IMR-90 (cell line): Measurements from ENCODE around the gene PRKCB. TPM values are rescaled to one million over a fixed set of nuclear protein-coding genes. Genes with fewer than 3 reads are reported as not detected.

ENCODE experiments used
- ATAC-seq: fragments of 200-7000 bp; cut with Tn5 transposase; 2 replicates; pipeline ENCODE4 v1.9.1; 2020; ENCODE audit warnings: low read depth, mild to moderate bottlenecking, moderate library complexity
- BruUV-seq: library from RNA; stranded (reverse); fragments of 400-500 nt; replicated peaks from 2 replicates; lab custom pipeline; 2021; lab: Mats Ljungman, UMichigan
- CTCF ChIA-PET: fragments of 300-600 bp; formaldehyde crosslinking; extraction: SDS; loops from one replicate; lab custom pipeline; 2021; ENCODE audit warnings: antibody characterized with exemption; lab: Yijun Ruan, JAX
- POLR2A ChIA-PET: fragments of 300-600 bp; sonication (Branson Sonifier 250); formaldehyde crosslinking; loops from one replicate; lab custom pipeline; 2022; ENCODE audit warnings: antibody characterized with exemption; ENCODE audit not compliant: unreplicated experiment; lab: Charles Lee
- DNase-seq: peaks from one replicate; pipeline ENCODE4 v3.0.0; 2013
- H2AFZ ChIP-seq: replicated peaks from 2 replicates; pipeline ENCODE3; 2013; ENCODE audit warnings: low read length, mild to moderate bottlenecking; ENCODE audit not compliant: poor library complexity
- H2AK5ac ChIP-seq: 2 replicates; pipeline ENCODE4 v1.6.1; 2013; ENCODE audit warnings: low read depth, low read length, inconsistent platforms
- H2AK9ac ChIP-seq: replicated peaks from 2 replicates; pipeline ENCODE3; 2013; ENCODE audit warnings: mild to moderate bottlenecking, low read depth, low read length, moderate library complexity; ENCODE audit not compliant: poor library complexity
- H2BK120ac ChIP-seq: 2 replicates; pipeline ENCODE4 v1.6.1; 2013; ENCODE audit warnings: low read depth, low read length, inconsistent platforms
- H2BK15ac ChIP-seq: 3 replicates; pipeline ENCODE4 v1.6.1; 2013; ENCODE audit warnings: low read depth, low read length, inconsistent platforms
- H2BK20ac ChIP-seq: 2 replicates; pipeline ENCODE4 v1.6.1; 2013; ENCODE audit warnings: low read depth, mild to moderate bottlenecking, inconsistent platforms, low read length, moderate library complexity
- H2BK5ac ChIP-seq: 2 replicates; pipeline ENCODE4 v1.6.1; 2013; ENCODE audit warnings: mild to moderate bottlenecking, low read depth, low read length, inconsistent platforms; ENCODE audit not compliant: poor library complexity, severe bottlenecking
- H3K14ac ChIP-seq: replicated peaks from 2 replicates; pipeline ENCODE4 v1.6.1; 2013; ENCODE audit warnings: low read depth, low read length, inconsistent platforms
- H3K18ac ChIP-seq: 2 replicates; pipeline ENCODE4 v1.6.1; 2013; ENCODE audit warnings: low read depth, low read length, control low read depth
- H3K23ac ChIP-seq: 2 replicates; pipeline ENCODE4 v1.6.1; 2013; ENCODE audit warnings: low read depth, low read length, inconsistent platforms
- H3K27ac ChIP-seq: 2 replicates; pipeline ENCODE4 v1.5.1; 2013; ENCODE audit warnings: mild to moderate bottlenecking, control low read depth, low read length; ENCODE audit not compliant: insufficient read depth
- H3K27me3 ChIP-seq: 2 replicates; pipeline ENCODE4 v1.6.1; 2013; ENCODE audit warnings: low read length; ENCODE audit not compliant: control insufficient read depth, insufficient read depth
- H3K36me3 ChIP-seq: 2 replicates; pipeline ENCODE4 v1.6.1; 2013; ENCODE audit warnings: low read length, mixed read lengths; ENCODE audit not compliant: control insufficient read depth, insufficient read depth
- H3K4ac ChIP-seq: 2 replicates; pipeline ENCODE4 v1.6.1; 2013; ENCODE audit warnings: low read depth, low read length, inconsistent platforms
- H3K4me1 ChIP-seq: 2 replicates; pipeline ENCODE4 v1.6.1; 2013; ENCODE audit warnings: low read length, mixed read lengths; ENCODE audit not compliant: control insufficient read depth, insufficient read depth
- H3K4me2 ChIP-seq: 2 replicates; pipeline ENCODE4 v1.6.1; 2013; ENCODE audit warnings: low read depth, mild to moderate bottlenecking, control low read depth, low read length, moderate library complexity
- H3K4me3 ChIP-seq: 2 replicates; pipeline ENCODE4 v1.5.1; 2013; ENCODE audit warnings: low read depth, mild to moderate bottlenecking, control low read depth, low read length, moderate library complexity; ENCODE audit not compliant: insufficient read depth
- H3K56ac ChIP-seq: 2 replicates; pipeline ENCODE4 v1.6.1; 2013; ENCODE audit warnings: low read length, inconsistent platforms; ENCODE audit not compliant: insufficient read depth; ENCODE audit errors: extremely low read depth
- H3K79me1 ChIP-seq, 2 experiments: 2 replicates each; pipeline ENCODE4 v1.6.1; 2013; ENCODE audit warnings: low read length in 2 of 2, inconsistent platforms in 1 of 2, low read depth in 1 of 2
- H3K9ac ChIP-seq: 2 replicates; pipeline ENCODE4 v1.6.1; 2013; ENCODE audit warnings: low read depth, low read length, control low read depth
- H3K9me1 ChIP-seq: 2 replicates; pipeline ENCODE4 v1.6.1; 2013; ENCODE audit warnings: low read length, inconsistent platforms; ENCODE audit not compliant: insufficient read depth
- H3K9me3 ChIP-seq: 2 replicates; pipeline ENCODE4 v1.6.1; 2013; ENCODE audit warnings: low read length; ENCODE audit not compliant: control insufficient read depth, insufficient read depth
- H4K20me1 ChIP-seq: 2 replicates; pipeline ENCODE4 v1.6.1; 2013; ENCODE audit warnings: low read length, inconsistent platforms; ENCODE audit not compliant: insufficient read depth
- H4K5ac ChIP-seq: 2 replicates; pipeline ENCODE4 v1.6.1; 2013; ENCODE audit warnings: mild to moderate bottlenecking, low read depth, low read length, control low read depth
- H4K8ac ChIP-seq, 2 experiments: 2 replicates each; pipeline ENCODE4 v1.6.1; 2013; ENCODE audit warnings: low read depth in 2 of 2, low read length in 2 of 2, control low read depth in 1 of 2, inconsistent platforms in 1 of 2
- H4K91ac ChIP-seq: 2 replicates; pipeline ENCODE4 v1.6.1; 2013; ENCODE audit warnings: low read depth, low read length, inconsistent platforms; ENCODE audit not compliant: insufficient read depth
- ELK1 ChIP-seq: fragments of 150-350 bp; IDR thresholded peaks from 2 replicates; pipeline ENCODE4 v1.6.1; 2016; ENCODE audit warnings: low read depth, mild to moderate bottlenecking, low read length, moderate library complexity, borderline replicate concordance
- MXI1 ChIP-seq: IDR thresholded peaks from 2 replicates; pipeline ENCODE4 v1.6.1; 2012; ENCODE audit warnings: low read depth, mild to moderate bottlenecking, low read length, moderate library complexity, borderline replicate concordance
- NFE2L2 ChIP-seq: fragments of 150-350 bp; IDR thresholded peaks from 2 replicates; pipeline ENCODE4 v1.6.1; 2016; ENCODE audit warnings: low read depth, mild to moderate bottlenecking, low read length
- SMC3 ChIP-seq: fragments of 150-350 bp; IDR thresholded peaks from 2 replicates; pipeline ENCODE4 v1.6.1; 2016; ENCODE audit warnings: low read depth, mild to moderate bottlenecking, antibody characterized with exemption, low read length, moderate library complexity
- USF2 ChIP-seq: fragments of 150-350 bp; IDR thresholded peaks from 2 replicates; pipeline ENCODE4 v1.6.1; 2017; ENCODE audit warnings: mild to moderate bottlenecking, antibody characterized with exemption, low read length, low read depth
- WGBS, 2 experiments: methylation state at CpG; one replicate each; pipeline versions ENCODE4 v1.1.5 to v1.1.7; 2013; ENCODE audit warnings: missing lambda C conversion rate in 2 of 2; ENCODE audit not compliant: insufficient read length in 1 of 2; ENCODE audit errors: extremely low coverage in 2 of 2; 5-methylcytosine and 5-hydroxymethylcytosine counted together
- dilution Hi-C: fragments of 300-500 bp; cut with HindIII; formaldehyde crosslinking; loops from one replicate; pipeline ENCODE4 v1.14.3; 2018; ENCODE audit warnings: low sequenced_read_pairs; ENCODE audit not compliant: unreplicated experiment
- in situ Hi-C: fragments of 300-500 bp; cut with MboI; formaldehyde crosslinking; loops from 3 replicates; pipeline ENCODE4 v1.14.3; 2019; ENCODE audit warnings: low sequenced_read_pairs, inconsistent platforms, mixed read lengths
- intact Hi-C: fragments of 100-400 bp; cut with micrococcal nuclease; formaldehyde crosslinking; loops from 2 replicates; pipeline ENCODE4 v1.10.0; 2022
- polyA plus RNA-seq, 3 experiments: library from polyadenylated mRNA; depleted of rRNA; stranded (reverse); fragments of >200 nt; gene quantifications; 2 replicates each; pipeline ENCODE4 v1.2.3, GENCODE V29; 2012; ENCODE audit warnings: low replicate concordance in 1 of 3
- total RNA-seq: library from RNA; depleted of rRNA; stranded (reverse); fragments of >200 nt; gene quantifications from 2 replicates; pipeline ENCODE4 v1.2.3, GENCODE V29; 2012

PRKCB gene
- total and polyA plus RNA-seq, 2 of the 4 experiments (the other 2 are of a cell fraction): under 0.01 TPM; not detected in 1

GRCh38 chr16:24071666-24072360, 236.0 kb downstream of the PRKCB start:
- no peak overlapping the region for H4K5ac ChIP-seq
- H3K9ac ChIP-seq: no peak overlapping the region
- H2BK15ac ChIP-seq: no peak overlapping the region
- 0% methylated on average over 3 of the region's 8 CpGs; no CpG with 5 or more reads in 1 of the 2 experiments for WGBS, 2 experiments
- CTCF ChIA-PET: interaction anchor here (1.8 kb wide), 1 partner anchor 433 kb away, joined by 12 read pairs; no protein-coding TSS in a partner anchor
- H3K27ac ChIP-seq: no peak overlapping the region
- H3K18ac ChIP-seq: no peak overlapping the region
- no TSS peak for BruUV-seq
- H3K79me1 ChIP-seq: no peaks in the 10 kb centered on the region
- no peak overlapping the region for H2BK120ac ChIP-seq
- ATAC-seq (no peak), DNase-seq (no peak)
- no peak overlapping the region for H2BK5ac ChIP-seq
- no peak overlapping the region for H3K14ac ChIP-seq
- H2BK20ac ChIP-seq: no peak overlapping the region
- in situ Hi-C loops (no loop called here), intact Hi-C loops (loop anchor here (1.0 kb wide), 1 partner anchor 432 kb away; no protein-coding TSS in a partner anchor), dilution Hi-C loops (no loop called here)
- no peak overlapping the region for H3K56ac ChIP-seq
- H4K20me1 ChIP-seq: no peaks in the 10 kb centered on the region
- no peak overlapping the region for H2AFZ ChIP-seq
- H2AK5ac ChIP-seq: no peak overlapping the region
- H3K4me1 ChIP-seq: no peaks in the 10 kb centered on the region
- no peaks in the 10 kb centered on the region for H3K9me1 ChIP-seq
- H3K23ac ChIP-seq: no peak overlapping the region
- H3K9me3 ChIP-seq: no peaks in the 10 kb centered on the region
- no peak overlapping the region for H4K8ac ChIP-seq
- no peak for TF ChIP-seq SMC3
- no peak for TF ChIP-seq USF2
- TF ChIP-seq MXI1: no peak
- no peak for TF ChIP-seq NFE2L2
- TF ChIP-seq ELK1: no peak
- no peak overlapping the region for H3K4me2 ChIP-seq
- H4K91ac ChIP-seq: no peak overlapping the region
- no peak overlapping the region for H3K4ac ChIP-seq
- POLR2A ChIA-PET: no interaction called here
- no peaks in the 10 kb centered on the region for H3K27me3 ChIP-seq
- H3K36me3 ChIP-seq: no peaks in the 10 kb centered on the region
- no peak overlapping the region for H2AK9ac ChIP-seq
- no peak overlapping the region for H3K4me3 ChIP-seq
